ENCODE results near the gene TM9SF1. TPM values are rescaled to one million over a fixed set of nuclear protein-coding genes. Genes with fewer than 3 reads are reported as not detected.

Gene TM9SF1
- total and polyA plus RNA-seq, 9 of the 15 experiments (the other 6 are each of a cell fraction or from before 2014, with no cell fraction given): 5.3 to 20.3 (median 11.8) TPM

- TF ChIP-seq, protein P1, sequence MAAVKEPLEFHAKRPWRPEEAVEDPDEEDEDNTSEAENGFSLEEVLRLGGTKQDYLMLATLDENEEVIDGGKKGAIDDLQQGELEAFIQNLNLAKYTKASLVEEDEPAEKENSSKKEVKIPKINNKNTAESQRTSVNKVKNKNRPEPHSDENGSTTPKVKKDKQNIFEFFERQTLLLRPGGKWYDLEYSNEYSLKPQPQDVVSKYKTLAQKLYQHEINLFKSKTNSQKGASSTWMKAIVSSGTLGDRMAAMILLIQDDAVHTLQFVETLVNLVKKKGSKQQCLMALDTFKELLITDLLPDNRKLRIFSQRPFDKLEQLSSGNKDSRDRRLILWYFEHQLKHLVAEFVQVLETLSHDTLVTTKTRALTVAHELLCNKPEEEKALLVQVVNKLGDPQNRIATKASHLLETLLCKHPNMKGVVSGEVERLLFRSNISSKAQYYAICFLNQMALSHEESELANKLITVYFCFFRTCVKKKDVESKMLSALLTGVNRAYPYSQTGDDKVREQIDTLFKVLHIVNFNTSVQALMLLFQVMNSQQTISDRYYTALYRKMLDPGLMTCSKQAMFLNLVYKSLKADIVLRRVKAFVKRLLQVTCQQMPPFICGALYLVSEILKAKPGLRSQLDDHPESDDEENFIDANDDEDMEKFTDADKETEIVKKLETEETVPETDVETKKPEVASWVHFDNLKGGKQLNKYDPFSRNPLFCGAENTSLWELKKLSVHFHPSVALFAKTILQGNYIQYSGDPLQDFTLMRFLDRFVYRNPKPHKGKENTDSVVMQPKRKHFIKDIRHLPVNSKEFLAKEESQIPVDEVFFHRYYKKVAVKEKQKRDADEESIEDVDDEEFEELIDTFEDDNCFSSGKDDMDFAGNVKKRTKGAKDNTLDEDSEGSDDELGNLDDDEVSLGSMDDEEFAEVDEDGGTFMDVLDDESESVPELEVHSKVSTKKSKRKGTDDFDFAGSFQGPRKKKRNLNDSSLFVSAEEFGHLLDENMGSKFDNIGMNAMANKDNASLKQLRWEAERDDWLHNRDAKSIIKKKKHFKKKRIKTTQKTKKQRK (IDR thresholded peaks at IDR 0.05; ENCODE audit: borderline replicate concordance, low read depth, low read length): no peak
- no peak for TF ChIP-seq DIDO1 (tag; IDR thresholded peaks at IDR 0.05; ENCODE audit: low read depth)
- no peak for TF ChIP-seq ERF (CRISPR knock-in tag; IDR thresholded peaks at IDR 0.05)
- TF ChIP-seq CHD1 (IDR thresholded peaks at IDR 0.05; ENCODE audit: low read length): no peak
- TF ChIP-seq, protein P2, sequence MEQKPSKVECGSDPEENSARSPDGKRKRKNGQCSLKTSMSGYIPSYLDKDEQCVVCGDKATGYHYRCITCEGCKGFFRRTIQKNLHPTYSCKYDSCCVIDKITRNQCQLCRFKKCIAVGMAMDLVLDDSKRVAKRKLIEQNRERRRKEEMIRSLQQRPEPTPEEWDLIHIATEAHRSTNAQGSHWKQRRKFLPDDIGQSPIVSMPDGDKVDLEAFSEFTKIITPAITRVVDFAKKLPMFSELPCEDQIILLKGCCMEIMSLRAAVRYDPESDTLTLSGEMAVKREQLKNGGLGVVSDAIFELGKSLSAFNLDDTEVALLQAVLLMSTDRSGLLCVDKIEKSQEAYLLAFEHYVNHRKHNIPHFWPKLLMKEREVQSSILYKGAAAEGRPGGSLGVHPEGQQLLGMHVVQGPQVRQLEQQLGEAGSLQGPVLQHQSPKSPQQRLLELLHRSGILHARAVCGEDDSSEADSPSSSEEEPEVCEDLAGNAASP (IDR thresholded peaks at IDR 0.05): no peak
- no peak for TF ChIP-seq ADNP (tag; IDR thresholded peaks at IDR 0.05)
- TF ChIP-seq ETV5 (CRISPR knock-in tag; IDR thresholded peaks at IDR 0.05; ENCODE audit: low read depth): no peak
- TF ChIP-seq CREB3L1 (IDR thresholded peaks at IDR 0.05; ENCODE audit: borderline replicate concordance, low read depth): no peak
- TF ChIP-seq, protein P3, sequence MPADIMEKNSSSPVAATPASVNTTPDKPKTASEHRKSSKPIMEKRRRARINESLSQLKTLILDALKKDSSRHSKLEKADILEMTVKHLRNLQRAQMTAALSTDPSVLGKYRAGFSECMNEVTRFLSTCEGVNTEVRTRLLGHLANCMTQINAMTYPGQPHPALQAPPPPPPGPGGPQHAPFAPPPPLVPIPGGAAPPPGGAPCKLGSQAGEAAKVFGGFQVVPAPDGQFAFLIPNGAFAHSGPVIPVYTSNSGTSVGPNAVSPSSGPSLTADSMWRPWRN (IDR thresholded peaks at IDR 0.05; ENCODE audit: low read depth): no peak
- no peak for TF ChIP-seq CC2D1A (IDR thresholded peaks at IDR 0.05)
- no peak for TF ChIP-seq ZNF77 (CRISPR knock-in tag; IDR thresholded peaks at IDR 0.05)
- TF ChIP-seq SMAD3 (CRISPR knock-in tag; conservative IDR thresholded peaks at IDR 0.05): no peak
- TF ChIP-seq HDAC1 (IDR thresholded peaks at IDR 0.05): 0 out of 4 replicates have a peak, but pooled peaks of 1 of the 2 experiments have one; percentile 6
- no peak for TF ChIP-seq MEIS2 (IDR thresholded peaks at IDR 0.05; ENCODE audit: partially characterized antibody)
- TF ChIP-seq SP2 (IDR thresholded peaks at IDR 0.05; ENCODE audit: extremely low read depth, low read depth, low read length, poor library complexity, severe bottlenecking): no peak
These were observed 48.1 kb downstream of the TM9SF1 start, which contains the start of gene RNF31 (continued) for GRCh38 chr14:24146978-24147760.
